ENCODE measurements around the gene ITPR2. TPM values are rescaled to one million over a fixed set of nuclear protein-coding genes. Genes with fewer than 3 reads are reported as not detected.

ITPR2 gene
- total and polyA plus RNA-seq, 2 of the 8 experiments (the other 6 are each of a cell fraction or from before 2014, with no cell fraction given): 4.1 to 48.3 TPM

- Histone ChIP-seq H3K27me3 (replicated peaks in 1 of 4; ENCODE audit: control insufficient read depth in 3 of 4, extremely low read depth in 1 of 4, insufficient read depth in 3 of 4, low read length in 3 of 4) (no peaks in the 10 kb centered on the region), H3K23ac (ENCODE audit: insufficient read length) (no peak overlapping the region), H3K9me3 (ENCODE audit: insufficient read depth in 2 of 2, low read depth in 1 of 2, low read length in 1 of 2) (no peaks in the 10 kb centered on the region), H3K27ac (ENCODE audit: low read depth, low read length) (no peak overlapping the region), H4K20me1 (replicated peaks in 1 of 2; ENCODE audit: control insufficient read depth in 1 of 2, insufficient read depth in 2 of 2, low read length in 2 of 2) (no peaks in the 10 kb centered on the region), H3K79me2 (ENCODE audit: control insufficient read depth in 1 of 2, insufficient read depth in 2 of 2, low read length in 2 of 2) (peaks cover 0 to 16% of the 10 kb centered on the region in 2 experiments; a peak in 2 of 4 replicates), H3K9ac (replicated peaks in 1 of 4; ENCODE audit: extremely low read depth in 1 of 4, low read depth in 3 of 4, low read length in 3 of 4) (peak overlapping the region in 1 of 4 experiments; percentile 34; a peak in 1 of 7 replicates), H2BK120ac (replicated peaks; ENCODE audit: low read depth, low read length) (no peak overlapping the region), H3K14ac (ENCODE audit: insufficient read length) (no peak overlapping the region), H2BK15ac (ENCODE audit: low read length) (no peak overlapping the region), H2BK5ac (ENCODE audit: low read depth, low read length) (no peak overlapping the region), H3K4me1 (replicated peaks in 1 of 4; ENCODE audit: control insufficient read depth in 3 of 4, insufficient read depth in 4 of 4, low read length in 3 of 4) (no peaks in the 10 kb centered on the region), H4K5ac (ENCODE audit: insufficient read length, low read depth, low read length) (no peak overlapping the region), H3K56ac (replicated peaks; ENCODE audit: insufficient read length, low read depth, low read length) (no peak overlapping the region), H3K4me2 (ENCODE audit: insufficient read depth in 1 of 2, low read depth in 2 of 2, low read length in 2 of 2) (no peak overlapping the region), H4K8ac (ENCODE audit: extremely low read depth, insufficient read depth, low read length) (no peak overlapping the region), H2AFZ (ENCODE audit: low read length) (no peak overlapping the region), H2AK5ac (ENCODE audit: low read depth, low read length) (no peak overlapping the region), H3K18ac (ENCODE audit: extremely low read depth, low read length) (no peak overlapping the region), H3K4me3 (ENCODE audit: extremely low read depth in 1 of 4, insufficient read depth in 2 of 4, low read depth in 3 of 4, low read length in 4 of 4) (no peak overlapping the region), H3K23me2 (ENCODE audit: low read depth, low read length) (no peaks in the 10 kb centered on the region), H2BK12ac (ENCODE audit: low read depth, low read length) (no peak overlapping the region), H3K79me1 (ENCODE audit: low read depth, low read length) (0 out of 2 replicates have a peak, but pooled peaks cover 4% of the 10 kb centered on the region), H3K36me3 (ENCODE audit: control insufficient read depth in 2 of 4, insufficient read depth in 4 of 4, low read length in 3 of 4) (no peaks in the 10 kb centered on the region), H4K91ac (replicated peaks; ENCODE audit: insufficient read length, low read length) (no peak overlapping the region), H2BK20ac (ENCODE audit: low read length) (no peak overlapping the region), H3K4ac (replicated peaks; ENCODE audit: insufficient read length, low read depth, low read length) (no peak overlapping the region)
- DNase-seq (ENCODE audit: low read depth in 1 of 2, low spot score in 2 of 2) (no peak), FAIRE-seq (no peak)
- ChIA-PET CTCF (ENCODE audit: partially characterized antibody) (no interaction called here), POLR2A (ENCODE audit: partially characterized antibody) (no interaction called here)
- TF ChIP-seq CBX5 (IDR thresholded peaks at IDR 0.05; ENCODE audit: low read depth, low read length): no peak
- TF ChIP-seq RAD21 (IDR thresholded peaks at IDR 0.05 in 1 of 2, conservative IDR thresholded peaks at IDR 0.05 in 1 of 2; ENCODE audit: low read depth in 2 of 2, low read length in 2 of 2): no peak
- no peak for TF ChIP-seq USF2 (IDR thresholded peaks at IDR 0.05; ENCODE audit: low read length)
- no peak for TF ChIP-seq EGR1 (IDR thresholded peaks at IDR 0.05; ENCODE audit: borderline replicate concordance, low read depth, low read length)
- TF ChIP-seq CREB1 (IDR thresholded peaks at IDR 0.05): no peak
- TF ChIP-seq NANOG (IDR thresholded peaks at IDR 0.05; ENCODE audit: insufficient read depth, low read depth, low read length, poor library complexity, severe bottlenecking): no peak
- TF ChIP-seq NRF1 (IDR thresholded peaks at IDR 0.05; ENCODE audit: low read depth, low read length): no peak
- no peak for TF ChIP-seq EZH2 (IDR thresholded peaks at IDR 0.05; ENCODE audit: low read depth, low read length, severe bottlenecking)
- TF ChIP-seq HDAC2 (IDR thresholded peaks at IDR 0.05; ENCODE audit: borderline replicate concordance in 1 of 2, low read depth in 2 of 2, low read length in 2 of 2): no peak
Observed at GRCh38 chr12:26798640-26799039, 34.4 kb downstream of the ITPR2 start.
